ENCODE data around the gene THY1.

The THY1 gene

DNA sequence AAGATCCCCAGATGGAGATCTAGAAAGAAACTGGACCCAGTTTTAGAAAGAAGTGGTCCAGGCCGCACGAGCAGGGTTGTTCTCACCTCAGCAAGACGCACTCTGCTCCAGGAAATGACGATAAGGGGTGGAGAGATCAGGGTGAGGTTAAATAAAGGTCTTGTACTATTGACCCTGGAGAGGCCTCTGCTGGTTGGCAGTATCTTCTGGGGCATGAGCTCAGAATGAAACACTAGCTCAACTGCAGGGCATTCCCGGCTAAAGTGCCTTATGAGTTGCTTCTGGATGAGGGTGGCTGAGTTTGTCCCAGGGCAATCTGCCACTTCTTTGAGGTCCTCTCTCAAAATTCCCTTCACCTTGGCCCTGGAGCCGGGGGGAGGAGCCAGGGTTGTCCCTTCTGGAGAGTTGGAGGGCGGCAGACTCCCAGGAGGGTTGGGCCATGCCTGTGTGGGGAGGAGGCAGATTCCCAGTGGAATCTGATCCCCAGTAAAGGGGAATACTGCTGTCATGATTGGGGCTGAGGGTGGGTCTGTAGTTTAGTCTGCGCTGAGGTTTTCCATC, 52.4 kb downstream of the THY1 start:
- DNase-seq (ENCODE audit: low spot score) = no peak

DNA sequence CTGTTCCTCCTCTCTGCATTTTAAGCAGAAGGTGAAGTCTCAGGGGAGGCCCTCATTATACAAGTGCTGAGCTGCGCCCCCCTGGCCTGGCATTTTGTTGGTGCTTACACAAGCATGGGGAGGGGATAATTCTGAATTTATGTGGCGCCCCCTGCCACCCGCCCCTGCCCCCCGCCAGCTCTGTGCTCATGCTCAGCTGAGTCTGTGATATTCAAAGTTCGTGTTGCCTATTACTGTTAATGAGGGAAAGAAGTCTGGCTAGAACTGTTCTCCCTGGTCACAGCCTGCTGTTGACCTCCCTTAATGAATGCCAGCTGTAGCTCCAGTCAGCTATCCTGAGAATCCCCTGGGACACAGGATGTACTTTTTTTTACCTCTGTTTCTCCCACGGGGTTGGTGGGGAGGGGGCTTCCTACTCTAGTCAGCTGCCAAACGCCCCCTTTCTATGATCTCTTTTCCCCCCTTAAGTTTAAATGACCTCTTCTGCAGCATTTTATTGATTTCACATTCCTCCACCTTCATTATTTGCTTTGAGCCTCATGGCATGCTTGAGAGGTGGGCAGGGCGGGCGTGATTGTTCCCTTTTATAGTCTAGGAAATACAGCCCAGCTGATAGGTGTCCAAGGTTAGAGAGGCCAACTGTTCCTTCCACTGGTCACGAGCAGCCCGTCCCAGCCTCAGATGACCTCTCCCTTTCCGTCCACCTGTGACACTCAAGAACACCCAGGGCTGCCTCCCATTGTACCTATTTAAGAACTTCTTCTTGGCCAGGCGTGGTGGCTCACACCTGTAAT, 53.6 kb downstream of the THY1 start:
- DNase-seq (ENCODE audit: low spot score) = no peak

DNA sequence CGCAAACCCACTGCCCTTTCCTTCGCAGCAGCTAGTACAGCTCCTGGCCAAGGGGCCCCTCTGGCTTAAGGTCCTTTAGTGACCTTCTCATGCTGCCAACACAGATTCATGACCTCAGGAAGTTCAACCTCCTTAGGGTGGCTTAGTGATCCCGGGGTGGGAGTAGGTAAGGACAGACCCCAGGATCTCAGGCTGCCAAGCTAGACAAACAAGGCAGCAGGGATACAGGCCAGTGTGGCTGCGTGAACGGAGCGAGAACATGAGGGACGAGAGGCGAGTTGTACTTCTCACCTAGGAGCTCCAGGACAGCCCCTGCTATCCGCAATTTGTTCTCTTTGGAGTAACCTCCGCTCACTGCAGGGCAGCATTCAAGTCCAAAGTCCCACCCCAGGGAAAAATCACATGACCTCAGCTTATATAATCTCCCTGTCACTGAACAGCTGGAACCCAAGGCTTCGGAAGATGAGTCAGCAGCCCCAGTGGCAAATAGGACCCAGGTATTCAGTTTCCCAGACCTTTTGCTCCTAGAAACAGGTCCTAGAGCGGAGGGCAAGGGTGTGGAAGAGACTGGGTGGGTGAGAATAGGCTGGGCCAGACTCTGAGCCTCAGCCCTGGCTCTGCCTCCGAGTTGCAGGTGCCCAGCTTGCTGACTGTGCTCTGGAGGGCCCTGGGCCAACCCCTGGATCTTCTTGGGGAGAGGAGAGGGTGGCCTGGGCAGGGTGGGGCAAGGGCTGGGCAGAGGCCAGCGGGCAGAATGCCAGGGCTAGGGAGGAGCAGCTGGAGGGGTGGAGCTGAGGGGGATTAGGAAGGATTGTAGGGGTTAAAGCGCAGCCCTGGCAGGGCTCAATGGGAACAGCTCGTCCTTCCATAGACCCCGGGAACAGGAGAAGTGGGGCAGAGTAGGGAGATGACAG, 54.6 kb downstream of the THY1 start:
- no peak for DNase-seq (ENCODE audit: low spot score)

DNA sequence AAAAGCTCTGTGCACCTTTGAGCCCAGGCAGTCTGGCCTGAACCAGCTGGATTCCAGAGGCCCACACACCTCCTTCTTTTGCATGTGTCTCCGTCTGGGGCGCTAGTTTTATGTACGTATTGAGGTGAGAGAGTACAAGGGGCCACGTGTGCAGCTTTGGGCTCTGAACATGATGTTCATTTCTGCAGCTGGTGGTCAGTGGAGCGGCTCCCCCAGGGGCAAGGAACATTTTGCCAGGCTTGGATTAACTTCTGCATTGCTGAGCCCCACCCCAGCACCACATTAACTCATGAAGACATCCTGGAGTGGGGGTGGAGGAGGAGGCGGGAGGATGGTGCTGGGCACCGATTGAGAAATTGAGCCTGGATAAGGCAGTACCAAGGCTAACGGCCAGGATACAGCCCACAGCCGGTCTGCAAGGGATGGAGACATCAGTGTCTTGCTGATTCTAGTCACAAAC, 55.3 kb downstream of the THY1 start:
- DNase-seq (ENCODE audit: low spot score) = no peak
